Stimulated activated memory B cell treated with anti-CD40 and anti-IgM and Interleukin-4, amounts not matched to agents 10 μg/mL and 1 μg/mL and 100 μg/mL, for 72 hours (primary cell): ENCODE results near the gene LHFPL3.

Experiments used
- ATAC-seq: fragments of 150-1000 bp; cut with Tn5 transposase; 2 replicates; pipeline ENCODE4 v1.10.0; 2021
- H3K27ac Mint-ChIP-seq: one replicate; pipeline ENCODE4 v1.8.0; 2022; ENCODE audit warnings: mild to moderate bottlenecking, mixed read lengths
- H3K27me3 Mint-ChIP-seq: one replicate; pipeline ENCODE4 v1.8.0; 2022; ENCODE audit warnings: mixed read lengths
- H3K36me3 Mint-ChIP-seq: one replicate; pipeline ENCODE4 v1.8.0; 2022; ENCODE audit warnings: mixed read lengths
- H3K4me1 Mint-ChIP-seq: one replicate; pipeline ENCODE4 v1.8.0; 2022; ENCODE audit warnings: mixed read lengths
- H3K4me3 Mint-ChIP-seq: one replicate; pipeline ENCODE4 v1.8.0; 2022; ENCODE audit warnings: mild to moderate bottlenecking, moderate library complexity, mixed read lengths
- H3K9me3 Mint-ChIP-seq: one replicate; pipeline ENCODE4 v1.8.0; 2022; ENCODE audit warnings: mixed read lengths

Gene LHFPL3

GRCh38 chr7:104761892-104762291, 433.5 kb downstream of the LHFPL3 start:
- H3K4me1 Mint-ChIP-seq = no peaks in the 10 kb centered on the region
- H3K36me3 Mint-ChIP-seq = no peaks in the 10 kb centered on the region
- no peak overlapping the region for H3K27ac Mint-ChIP-seq
- no peaks in the 10 kb centered on the region for H3K9me3 Mint-ChIP-seq
- no peak overlapping the region for H3K4me3 Mint-ChIP-seq
- ATAC-seq = no peak
- peaks cover 20% of the 10 kb centered on the region for H3K27me3 Mint-ChIP-seq

- ATAC-seq = no peak
- no peaks in the 10 kb centered on the region for H3K9me3 Mint-ChIP-seq
- no peak overlapping the region for H3K4me3 Mint-ChIP-seq
- H3K27me3 Mint-ChIP-seq = peaks cover 10% of the 10 kb centered on the region
- H3K36me3 Mint-ChIP-seq = no peaks in the 10 kb centered on the region
- no peak overlapping the region for H3K27ac Mint-ChIP-seq
- H3K4me1 Mint-ChIP-seq = no peaks in the 10 kb centered on the region
Measured at GRCh38 chr7:104767113-104767512, 438.7 kb downstream of the LHFPL3 start.

- Mint-ChIP-seq H3K4me1 (no peaks in the 10 kb centered on the region), H3K4me3 (no peak overlapping the region), H3K9me3 (no peaks in the 10 kb centered on the region), H3K27ac (no peak overlapping the region), H3K27me3 (peaks cover 10% of the 10 kb centered on the region), H3K36me3 (no peaks in the 10 kb centered on the region)
- no peak for ATAC-seq
Measured at GRCh38 chr7:104767826-104768536, 439.6 kb downstream of the LHFPL3 start.

GRCh38 chr7:104772405-104773345, 444.3 kb downstream of the LHFPL3 start:
- Mint-ChIP-seq H3K27ac (no peak overlapping the region), H3K9me3 (no peaks in the 10 kb centered on the region), H3K27me3 (no peaks in the 10 kb centered on the region), H3K4me1 (no peaks in the 10 kb centered on the region), H3K36me3 (no peaks in the 10 kb centered on the region), H3K4me3 (no peak overlapping the region)
- no peak for ATAC-seq

GRCh38 chr7:104773796-104774195, 445.4 kb downstream of the LHFPL3 start:
- no peak overlapping the region for H3K4me3 Mint-ChIP-seq
- H3K27me3 Mint-ChIP-seq = no peaks in the 10 kb centered on the region
- ATAC-seq = no peak
- no peak overlapping the region for H3K27ac Mint-ChIP-seq
- no peaks in the 10 kb centered on the region for H3K4me1 Mint-ChIP-seq
- H3K36me3 Mint-ChIP-seq = no peaks in the 10 kb centered on the region
- H3K9me3 Mint-ChIP-seq = no peaks in the 10 kb centered on the region

- no peak for ATAC-seq
- no peak overlapping the region for H3K27ac Mint-ChIP-seq
- no peaks in the 10 kb centered on the region for H3K27me3 Mint-ChIP-seq
- H3K36me3 Mint-ChIP-seq = no peaks in the 10 kb centered on the region
- no peaks in the 10 kb centered on the region for H3K9me3 Mint-ChIP-seq
- no peak overlapping the region for H3K4me3 Mint-ChIP-seq
- H3K4me1 Mint-ChIP-seq = no peaks in the 10 kb centered on the region
Measured at GRCh38 chr7:104775531-104775930, 447.1 kb downstream of the LHFPL3 start.

- no peaks in the 10 kb centered on the region for H3K9me3 Mint-ChIP-seq
- ATAC-seq = no peak
- H3K4me3 Mint-ChIP-seq = no peak overlapping the region
- no peaks in the 10 kb centered on the region for H3K36me3 Mint-ChIP-seq
- H3K4me1 Mint-ChIP-seq = no peaks in the 10 kb centered on the region
- H3K27me3 Mint-ChIP-seq = no peaks in the 10 kb centered on the region
- no peak overlapping the region for H3K27ac Mint-ChIP-seq
Measured at GRCh38 chr7:104777301-104777800, 448.9 kb downstream of the LHFPL3 start.

- Mint-ChIP-seq H3K4me1 (no peaks in the 10 kb centered on the region), H3K27ac (no peak overlapping the region), H3K9me3 (no peaks in the 10 kb centered on the region), H3K36me3 (no peaks in the 10 kb centered on the region), H3K4me3 (no peak overlapping the region), H3K27me3 (no peaks in the 10 kb centered on the region)
- ATAC-seq = no peak
Measured at GRCh38 chr7:104779888-104780287, 451.5 kb downstream of the LHFPL3 start.

GRCh38 chr7:104784686-104785085, 456.3 kb downstream of the LHFPL3 start:
- H3K9me3 Mint-ChIP-seq = no peaks in the 10 kb centered on the region
- no peak overlapping the region for H3K4me3 Mint-ChIP-seq
- H3K27ac Mint-ChIP-seq = no peak overlapping the region
- no peaks in the 10 kb centered on the region for H3K4me1 Mint-ChIP-seq
- ATAC-seq = no peak
- no peaks in the 10 kb centered on the region for H3K27me3 Mint-ChIP-seq
- H3K36me3 Mint-ChIP-seq = no peaks in the 10 kb centered on the region

- Mint-ChIP-seq H3K4me1 (no peaks in the 10 kb centered on the region), H3K27ac (no peak overlapping the region), H3K4me3 (no peak overlapping the region), H3K9me3 (no peaks in the 10 kb centered on the region), H3K27me3 (peaks cover 23% of the 10 kb centered on the region), H3K36me3 (no peaks in the 10 kb centered on the region)
- ATAC-seq = no peak
Measured at GRCh38 chr7:104789780-104790179, 461.4 kb downstream of the LHFPL3 start.

GRCh38 chr7:104790440-104790839, 462.0 kb downstream of the LHFPL3 start:
- no peak for ATAC-seq
- H3K9me3 Mint-ChIP-seq = no peaks in the 10 kb centered on the region
- H3K27me3 Mint-ChIP-seq = peaks cover 29% of the 10 kb centered on the region

GRCh38 chr7:104791080-104791479, 462.7 kb downstream of the LHFPL3 start:
- H3K4me1 Mint-ChIP-seq = no peaks in the 10 kb centered on the region
- no peaks in the 10 kb centered on the region for H3K9me3 Mint-ChIP-seq
- no peak for ATAC-seq
- peaks cover 34% of the 10 kb centered on the region for H3K27me3 Mint-ChIP-seq
- no peaks in the 10 kb centered on the region for H3K36me3 Mint-ChIP-seq
- H3K27ac Mint-ChIP-seq = no peak overlapping the region
- no peak overlapping the region for H3K4me3 Mint-ChIP-seq

More at GRCh38 chr7:104790440-104790839, 462.0 kb downstream of the LHFPL3 start:
- Mint-ChIP-seq H3K36me3 (no peaks in the 10 kb centered on the region), H3K4me3 (no peak overlapping the region), H3K27ac (no peak overlapping the region), H3K4me1 (no peaks in the 10 kb centered on the region)

- H3K4me3 Mint-ChIP-seq = no peak overlapping the region
- H3K9me3 Mint-ChIP-seq = no peaks in the 10 kb centered on the region
- ATAC-seq = no peak
- H3K4me1 Mint-ChIP-seq = no peaks in the 10 kb centered on the region
- H3K36me3 Mint-ChIP-seq = no peaks in the 10 kb centered on the region
- H3K27me3 Mint-ChIP-seq = peaks cover 34% of the 10 kb centered on the region
- H3K27ac Mint-ChIP-seq = no peak overlapping the region
Measured at GRCh38 chr7:104793066-104793465, 464.7 kb downstream of the LHFPL3 start.

GRCh38 chr7:104794154-104794553, 465.8 kb downstream of the LHFPL3 start:
- Mint-ChIP-seq H3K9me3 (no peaks in the 10 kb centered on the region), H3K27ac (no peak overlapping the region), H3K27me3 (peaks cover 34% of the 10 kb centered on the region), H3K36me3 (no peaks in the 10 kb centered on the region), H3K4me3 (no peak overlapping the region), H3K4me1 (no peaks in the 10 kb centered on the region)
- ATAC-seq = no peak

GRCh38 chr7:104794589-104794988, 466.2 kb downstream of the LHFPL3 start:
- Mint-ChIP-seq H3K27ac (no peak overlapping the region), H3K4me1 (no peaks in the 10 kb centered on the region), H3K27me3 (peaks cover 34% of the 10 kb centered on the region), H3K36me3 (no peaks in the 10 kb centered on the region), H3K9me3 (no peaks in the 10 kb centered on the region), H3K4me3 (no peak overlapping the region)
- no peak for ATAC-seq
